GM20431 (cell line): Measurements from ENCODE around the gene TUFT1.
"Not testable (repeated sequence)": the region's sequence is repeated elsewhere in the genome, so short reads cannot be mapped to it uniquely, and the experiment has no call there.

Source experiments
- in situ Hi-C: fragments of 300-500 bp; cut with MseI, MboI; formaldehyde crosslinking; loops from one replicate; pipeline ENCODE4 v1.15.0; 2020; ENCODE audit warnings: low sequenced_read_pairs; ENCODE audit not compliant: unreplicated experiment

TUFT1 gene

GRCh38 chr1:151574575-151575529 is 34.7 kb downstream of the TUFT1 start:
- in situ Hi-C loops = no loop called here

DNA sequence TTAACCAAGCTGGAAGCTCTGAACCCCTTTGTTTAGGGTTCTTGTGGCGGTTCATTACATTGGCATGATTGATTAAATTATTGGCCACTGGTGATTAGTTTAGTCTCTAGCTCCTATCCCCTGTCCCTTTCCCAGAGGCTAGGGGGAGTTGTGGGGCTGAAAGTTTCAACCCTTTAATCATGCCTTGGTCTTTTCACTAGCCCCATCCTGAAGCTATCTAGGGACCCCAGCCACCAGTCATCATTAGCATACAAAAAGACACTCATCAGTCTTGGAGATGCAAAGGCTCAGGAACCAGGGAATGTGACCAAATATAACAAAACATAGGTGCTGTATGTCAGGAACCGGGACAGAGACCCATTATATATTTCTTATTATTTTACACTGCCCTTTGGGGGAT is 37.1 kb downstream of the TUFT1 start:
- in situ Hi-C loops = no loop called here

- in situ Hi-C loops = no loop called here
Measured at GRCh38 chr1:151578941-151579340, 38.8 kb downstream of the TUFT1 start.

DNA sequence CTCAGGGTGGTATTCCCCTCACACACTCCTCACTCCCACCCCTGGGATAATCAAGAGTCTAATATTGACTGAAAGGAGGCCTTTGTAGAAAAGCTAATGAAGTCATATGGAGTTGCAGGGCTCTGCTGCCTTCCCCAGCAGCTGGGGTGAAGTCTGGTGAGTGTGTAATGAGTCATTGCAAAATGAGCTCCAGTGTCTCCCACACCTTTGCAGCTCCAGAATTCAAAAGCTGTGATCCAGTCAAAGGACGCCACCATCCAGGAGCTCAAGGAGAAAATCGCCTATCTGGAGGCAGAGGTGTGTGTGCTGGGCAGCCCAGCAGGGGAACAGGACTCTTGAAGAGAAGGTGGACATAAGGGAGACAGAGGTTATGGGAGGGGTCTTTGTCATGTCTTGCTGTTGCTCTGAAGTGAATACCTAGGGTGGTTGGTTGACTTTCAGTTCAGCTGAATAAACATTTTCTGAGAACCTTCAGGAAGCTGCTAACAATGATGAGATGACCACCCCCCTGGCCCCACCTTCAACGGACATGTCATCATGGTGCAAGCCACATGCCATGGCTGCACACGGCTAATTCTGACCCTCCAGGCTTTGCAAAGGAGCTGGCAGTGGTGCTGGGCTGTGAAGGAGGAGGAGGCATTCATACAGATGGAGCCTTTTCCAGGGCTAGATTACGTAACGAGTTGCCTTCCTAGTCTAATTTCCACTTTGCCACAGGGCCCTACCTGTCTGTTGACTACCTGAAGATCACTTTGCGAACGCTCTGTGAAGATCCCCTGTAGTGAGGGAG is 39.5 kb downstream of the TUFT1 start:
- in situ Hi-C loops = no loop called here

GRCh38 chr1:151581451-151581850 is 41.3 kb downstream of the TUFT1 start:
- in situ Hi-C loops = no loop called here

DNA sequence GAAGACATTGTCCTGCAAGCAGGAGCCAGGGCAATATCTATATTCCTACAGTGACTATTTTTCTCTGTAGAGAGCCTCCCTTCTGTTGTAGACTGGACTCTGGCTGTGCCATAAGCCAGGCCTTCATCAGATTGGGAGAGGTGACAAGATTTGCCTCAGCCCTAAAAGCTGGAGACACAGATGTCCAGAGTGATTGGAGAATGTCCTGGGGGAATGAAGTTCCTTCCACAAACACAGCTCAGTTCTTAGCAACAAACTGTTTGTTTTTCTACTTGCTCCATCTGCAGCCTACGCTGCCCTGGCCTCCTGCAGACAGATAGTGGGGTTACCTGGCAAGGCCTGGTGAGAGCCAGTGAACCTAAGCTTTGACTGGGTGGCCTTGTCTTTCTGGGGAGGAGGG is 41.8 kb downstream of the TUFT1 start:
- in situ Hi-C loops = no loop called here

GRCh38 chr1:151583796-151584195 is 43.7 kb downstream of the TUFT1 start:
- in situ Hi-C loops = no loop called here

DNA sequence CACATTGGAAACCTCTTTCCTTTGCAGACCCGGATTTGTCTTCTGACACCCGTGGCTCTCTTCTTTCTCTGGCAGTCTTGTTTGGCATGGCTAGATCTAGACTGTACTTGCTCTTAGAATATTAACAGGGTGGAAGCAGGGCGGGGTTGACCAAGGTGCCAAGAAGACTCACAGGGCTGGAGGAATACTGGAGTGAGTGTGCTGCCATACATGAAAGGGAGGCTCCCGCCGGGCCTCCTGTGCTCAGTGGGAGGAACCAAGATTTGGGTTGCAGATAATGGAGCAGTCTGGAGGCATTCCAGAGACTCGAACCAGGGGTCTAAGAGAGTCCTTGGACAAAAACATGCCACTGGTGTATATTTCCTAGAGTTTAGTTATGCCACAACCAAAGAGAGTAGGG is 44.2 kb downstream of the TUFT1 start:
- in situ Hi-C loops = no loop called here

GRCh38 chr1:151584780-151585179 is 44.7 kb downstream of the TUFT1 start:
- in situ Hi-C loops = no loop called here

DNA sequence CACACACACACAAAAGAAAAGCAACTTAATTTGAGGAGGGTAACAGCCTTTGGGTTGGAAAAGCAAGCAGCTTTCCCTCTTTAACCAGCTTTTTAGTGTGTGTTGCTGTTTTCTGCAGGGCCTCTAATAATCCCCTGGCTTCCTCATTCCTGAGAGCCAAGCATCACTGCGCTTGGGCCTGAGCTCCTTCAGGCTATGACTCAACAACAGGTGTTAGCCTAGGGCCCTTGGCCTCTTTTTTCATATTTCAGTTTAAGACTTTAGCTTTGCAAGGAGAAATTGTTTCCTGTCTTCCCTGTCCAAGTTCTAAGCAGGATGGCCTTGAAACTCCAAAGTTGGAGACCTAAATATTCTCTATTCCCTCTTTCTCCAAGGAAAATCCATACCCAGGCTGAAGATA is 45.5 kb downstream of the TUFT1 start:
- in situ Hi-C loops = no loop called here

DNA sequence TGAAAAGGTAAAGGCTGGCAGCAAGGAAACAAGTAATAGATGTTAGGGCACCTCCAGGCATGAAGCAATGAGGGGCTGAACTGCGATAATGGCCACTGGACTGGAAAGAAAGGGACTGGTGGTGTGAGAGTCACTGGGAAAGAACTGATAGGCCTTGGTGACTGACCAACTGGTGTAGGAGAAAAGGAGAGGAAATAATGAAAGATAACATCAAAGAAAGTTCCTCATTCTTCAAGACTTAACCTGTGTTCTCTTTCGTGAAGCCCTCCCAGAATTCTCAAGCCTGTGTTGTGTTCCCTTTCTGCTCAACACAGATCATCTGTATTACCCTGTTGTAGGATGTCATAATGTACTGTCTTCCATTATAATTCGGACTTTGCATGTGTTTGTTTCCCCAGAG is 50.9 kb downstream of the TUFT1 start:
- in situ Hi-C loops = no loop called here

DNA sequence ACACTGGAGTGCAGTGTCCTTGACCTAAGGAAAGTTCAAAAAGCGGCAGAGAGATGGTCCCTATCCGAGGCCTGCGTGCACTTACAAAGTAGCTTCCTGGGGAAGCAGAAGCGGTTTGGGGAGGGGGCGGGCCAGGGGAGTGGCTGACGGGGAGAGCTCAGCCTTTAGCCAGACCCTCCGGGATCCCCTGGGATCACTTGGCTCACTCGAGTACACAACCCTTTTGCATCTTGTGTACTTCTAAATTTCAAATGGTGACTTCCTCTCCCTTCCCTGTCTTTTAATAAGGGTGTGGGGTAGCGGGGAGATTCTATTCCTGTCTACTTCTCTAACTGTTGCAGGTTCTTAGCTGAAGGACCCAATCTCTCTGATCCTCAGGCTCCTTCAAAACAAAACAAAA is 53.6 kb downstream of the TUFT1 start:
- in situ Hi-C loops = no loop called here

DNA sequence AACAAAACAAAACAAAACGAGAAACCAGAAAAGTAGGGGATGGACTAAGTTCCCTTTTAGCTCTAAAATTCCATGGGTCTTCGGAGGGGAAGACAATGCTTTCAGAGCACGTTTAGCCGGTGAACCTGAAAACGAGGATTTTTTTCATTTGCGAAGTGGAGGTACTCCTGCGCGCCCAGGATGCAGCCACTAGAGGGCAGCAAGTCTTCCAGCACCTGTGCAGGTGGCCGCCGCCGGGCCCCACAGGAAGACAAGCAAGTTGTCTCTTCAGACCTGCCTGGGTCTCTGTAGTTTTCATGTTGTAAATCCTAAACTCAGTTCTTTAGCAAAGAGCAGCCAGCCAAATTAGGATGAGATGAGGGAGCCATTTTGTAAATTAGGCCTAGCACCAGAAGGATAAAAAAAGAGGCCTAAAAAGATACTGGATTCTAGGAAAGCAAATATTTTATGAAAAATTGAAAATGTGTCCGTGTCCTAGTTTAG is 54.1 kb downstream of the TUFT1 start:
- in situ Hi-C loops = no loop called here

- in situ Hi-C loops = no loop called here
Measured at GRCh38 chr1:151596166-151596953, 56.3 kb downstream of the TUFT1 start.

DNA sequence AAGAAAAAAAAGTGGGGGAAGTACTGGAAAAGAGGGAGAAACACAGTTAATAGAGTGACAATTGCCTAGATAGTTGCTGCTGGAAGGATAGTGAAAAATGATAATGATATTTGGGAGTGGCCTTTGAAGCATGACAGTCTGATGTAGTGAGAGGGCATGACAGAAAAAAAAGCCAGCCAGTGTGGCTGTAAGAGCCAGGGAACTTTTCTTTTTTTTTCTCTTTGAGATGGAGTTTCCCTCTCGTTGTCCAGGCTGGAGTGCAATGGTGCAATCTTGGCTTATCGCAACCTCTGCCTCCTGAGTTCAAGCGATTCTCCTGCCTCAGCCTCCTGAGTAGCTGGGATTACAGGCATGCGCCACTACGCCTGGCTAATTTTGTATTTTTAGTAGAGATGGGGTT is 62.4 kb downstream of the TUFT1 start:
- in situ Hi-C loops = not testable (repeated sequence)

- in situ Hi-C loops = no loop called here
Measured at GRCh38 chr1:151604291-151604690, 64.2 kb downstream of the TUFT1 start.

DNA sequence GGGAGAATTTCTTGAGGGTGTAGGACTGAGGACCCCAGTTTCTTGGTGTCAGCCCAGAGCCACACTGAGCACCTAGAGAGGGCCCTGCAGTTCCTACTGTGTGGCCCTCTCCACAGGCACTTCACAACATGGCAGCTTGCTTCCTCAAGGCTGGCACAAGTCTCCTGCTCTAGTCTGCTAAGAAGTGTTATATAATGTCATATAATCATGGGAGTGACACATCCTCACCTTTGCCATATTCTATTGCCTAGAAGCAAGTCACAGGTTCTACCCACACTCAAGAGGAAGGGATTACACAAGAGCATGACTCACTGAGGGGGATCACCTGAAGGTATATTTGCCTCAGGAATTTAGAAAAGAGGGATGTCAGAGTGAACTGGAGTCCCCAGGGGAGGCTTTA is 66.3 kb downstream of the TUFT1 start:
- in situ Hi-C loops = no loop called here

- in situ Hi-C loops = no loop called here
Measured at GRCh38 chr1:151606857-151607256, 66.7 kb downstream of the TUFT1 start.

- in situ Hi-C loops = no loop called here
Measured at GRCh38 chr1:151610142-151610541, 70.0 kb downstream of the TUFT1 start.

DNA sequence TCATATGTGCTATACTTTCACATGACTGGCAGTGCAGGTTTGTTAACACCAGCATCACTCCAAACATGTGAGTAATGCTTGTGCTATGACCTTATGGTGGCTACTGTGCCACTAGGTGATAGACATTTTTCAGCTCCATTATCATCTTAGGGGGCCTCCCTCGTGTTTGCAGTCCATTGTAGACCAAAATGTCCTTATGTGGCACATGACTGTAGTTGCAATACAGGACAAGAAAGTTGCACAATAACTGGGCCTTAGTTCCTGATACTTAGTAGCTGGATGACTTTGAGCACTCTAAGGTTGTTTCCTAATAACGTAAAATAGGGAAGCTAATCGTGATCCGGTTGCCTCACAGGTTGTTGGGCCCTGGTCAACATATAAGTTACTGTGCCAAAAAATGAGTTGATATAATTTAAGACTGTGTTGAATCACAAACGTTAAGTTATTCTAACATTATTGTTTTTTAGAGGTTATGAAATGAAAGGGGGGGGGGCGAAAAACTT is 71.2 kb downstream of the TUFT1 start:
- in situ Hi-C loops = no loop called here
